OCI-LY1 (cell line): ENCODE results near the gene NWD2.

Experiments
- H2AFZ ChIP-seq: fragments of 200-600 bp; sonication (generic), shearing (Covaris generic); 2 replicates; pipeline ENCODE4 v1.6.0; 2014; ENCODE audit warnings: antibody characterized with exemption, mild to moderate bottlenecking, low read length
- H3F3A ChIP-seq: fragments of 200-600 bp; sonication (generic), shearing (Covaris generic); 2 replicates; pipeline ENCODE4 v1.6.0; 2014; ENCODE audit warnings: mild to moderate bottlenecking, antibody characterized with exemption, low read length, moderate library complexity; ENCODE audit not compliant: insufficient read depth
- H3K27ac ChIP-seq: fragments of 200-600 bp; sonication (generic); 2 replicates; pipeline ENCODE4 v1.5.1; 2014; ENCODE audit warnings: low read length, mixed run types, mild to moderate bottlenecking, low read depth; ENCODE audit not compliant: poor library complexity, severe bottlenecking
- H3K27me3 ChIP-seq: fragments of 200-600 bp; sonication (generic); 2 replicates; pipeline ENCODE4 v1.6.0; 2014; ENCODE audit warnings: antibody characterized with exemption, mild to moderate bottlenecking, low read length, moderate library complexity; ENCODE audit not compliant: insufficient read depth
- H3K36me3 ChIP-seq: fragments of 200-600 bp; sonication (generic); 2 replicates; pipeline ENCODE4 v1.6.1; 2014; ENCODE audit warnings: mild to moderate bottlenecking, antibody characterized with exemption, low read length, moderate library complexity, mixed read lengths; ENCODE audit not compliant: insufficient read depth
- H3K4me1 ChIP-seq: fragments of 200-600 bp; sonication (generic); 2 replicates; pipeline ENCODE4 v1.5.1; 2014; ENCODE audit warnings: mild to moderate bottlenecking, low read length, moderate library complexity; ENCODE audit not compliant: insufficient read depth, severe bottlenecking
- H3K4me2 ChIP-seq: fragments of 200-600 bp; sonication (generic), shearing (Covaris generic); 2 replicates; pipeline ENCODE4 v1.6.1; 2014; ENCODE audit warnings: low read length
- H3K4me3 ChIP-seq: fragments of 200-600 bp; sonication (generic); 2 replicates; pipeline ENCODE4 v1.5.1; 2014; ENCODE audit warnings: low read length, low read depth, mild to moderate bottlenecking, mixed read lengths; ENCODE audit not compliant: poor library complexity, severe bottlenecking
- H3K79me2 ChIP-seq: fragments of 200-600 bp; shearing (Covaris generic); 2 replicates; pipeline ENCODE4 v1.6.1; 2016; ENCODE audit warnings: mixed run types, low read length, mixed read lengths; ENCODE audit not compliant: insufficient read depth
- H3K9ac ChIP-seq: fragments of 200-600 bp; sonication (generic), shearing (Covaris generic); 2 replicates; pipeline ENCODE4 v1.6.1; 2014; ENCODE audit warnings: mild to moderate bottlenecking, low read length, mixed read lengths
- H3K9me2 ChIP-seq: fragments of 200-600 bp; sonication (generic), shearing (Covaris generic); 2 replicates; pipeline ENCODE4 v1.6.1; 2014; ENCODE audit warnings: low read depth, mild to moderate bottlenecking, low read length, mixed read lengths
- H3K9me3 ChIP-seq: fragments of 200-600 bp; shearing (Covaris generic); 2 replicates; pipeline ENCODE4 v1.6.1; 2014; ENCODE audit warnings: low read length, mixed read lengths
- H4K20me1 ChIP-seq: fragments of 200-600 bp; sonication (generic), shearing (Covaris generic); 2 replicates; pipeline ENCODE4 v1.6.0; 2016; ENCODE audit warnings: mild to moderate bottlenecking, low read length; ENCODE audit not compliant: insufficient read depth
- EZH2 ChIP-seq: fragments of 200-600 bp; sonication (generic), shearing (Covaris generic); IDR thresholded peaks from 2 replicates; pipeline ENCODE4 v1.8.0; 2017; ENCODE audit warnings: borderline replicate concordance, mixed run types, mild to moderate bottlenecking, antibody characterized with exemption, low read length, moderate library complexity, mixed read lengths
- TF ChIP-seq, protein P1 (sequence below): fragments of 200-600 bp; sonication (generic), shearing (Covaris generic); IDR thresholded peaks from 2 replicates; pipeline ENCODE4 v1.5.1; 2017; ENCODE audit warnings: mild to moderate bottlenecking, antibody characterized with exemption, low read length, moderate library complexity, mixed read lengths

Gene NWD2

DNA sequence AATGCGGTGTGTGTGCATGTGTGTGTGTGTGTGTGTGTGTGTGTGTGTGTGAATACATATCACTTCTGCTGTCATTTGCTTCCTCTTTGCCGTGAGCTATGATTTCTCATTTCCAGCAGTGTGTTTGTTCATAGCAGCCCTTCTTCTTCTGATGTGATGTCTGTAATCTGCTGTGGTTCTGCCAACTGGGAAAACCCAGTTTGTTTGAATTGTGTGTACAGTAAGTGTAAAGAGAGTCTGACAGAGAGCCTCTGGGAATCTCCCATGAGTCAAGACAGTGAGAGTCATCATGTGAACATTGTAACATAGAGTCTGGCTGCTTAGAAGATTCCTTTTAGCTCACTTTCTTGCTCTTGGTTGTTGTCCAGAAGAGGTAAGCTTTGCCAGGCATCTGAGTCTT is 8.4 kb upstream of the NWD2 start:
- TF ChIP-seq EZH2 = no peak
- TF ChIP-seq, protein P1, sequence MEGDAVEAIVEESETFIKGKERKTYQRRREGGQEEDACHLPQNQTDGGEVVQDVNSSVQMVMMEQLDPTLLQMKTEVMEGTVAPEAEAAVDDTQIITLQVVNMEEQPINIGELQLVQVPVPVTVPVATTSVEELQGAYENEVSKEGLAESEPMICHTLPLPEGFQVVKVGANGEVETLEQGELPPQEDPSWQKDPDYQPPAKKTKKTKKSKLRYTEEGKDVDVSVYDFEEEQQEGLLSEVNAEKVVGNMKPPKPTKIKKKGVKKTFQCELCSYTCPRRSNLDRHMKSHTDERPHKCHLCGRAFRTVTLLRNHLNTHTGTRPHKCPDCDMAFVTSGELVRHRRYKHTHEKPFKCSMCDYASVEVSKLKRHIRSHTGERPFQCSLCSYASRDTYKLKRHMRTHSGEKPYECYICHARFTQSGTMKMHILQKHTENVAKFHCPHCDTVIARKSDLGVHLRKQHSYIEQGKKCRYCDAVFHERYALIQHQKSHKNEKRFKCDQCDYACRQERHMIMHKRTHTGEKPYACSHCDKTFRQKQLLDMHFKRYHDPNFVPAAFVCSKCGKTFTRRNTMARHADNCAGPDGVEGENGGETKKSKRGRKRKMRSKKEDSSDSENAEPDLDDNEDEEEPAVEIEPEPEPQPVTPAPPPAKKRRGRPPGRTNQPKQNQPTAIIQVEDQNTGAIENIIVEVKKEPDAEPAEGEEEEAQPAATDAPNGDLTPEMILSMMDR = no peak
- Histone ChIP-seq H3K36me3 (no peaks in the 10 kb centered on the region), H4K20me1 (no peaks in the 10 kb centered on the region)

DNA sequence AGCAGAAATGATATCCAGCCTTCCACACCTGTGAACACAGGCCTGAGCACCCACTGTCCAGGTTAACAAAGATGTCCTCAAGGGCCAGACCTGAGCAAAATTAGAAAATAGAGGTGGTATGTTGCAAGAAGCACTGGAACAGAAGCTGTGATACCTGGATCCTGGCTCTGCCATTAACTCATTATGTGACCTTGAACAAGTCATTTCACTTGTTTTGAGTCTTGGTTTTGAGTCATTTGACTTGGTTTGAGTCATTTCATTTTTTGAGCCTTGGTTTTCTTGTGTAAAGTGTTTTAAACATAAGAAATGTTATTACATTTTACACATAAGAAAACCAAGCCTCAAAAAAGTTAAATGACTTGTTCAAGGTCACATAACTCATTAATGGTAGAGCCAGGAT is 2.9 kb upstream of the NWD2 start:
- Histone ChIP-seq H3K4me2 (no peak overlapping the region), H4K20me1 (no peaks in the 10 kb centered on the region), H3K9me3 (no peaks in the 10 kb centered on the region), H3K4me3 (no peak overlapping the region), H3F3A (no peaks in the 10 kb centered on the region), H3K27ac (no peak overlapping the region), H3K9me2 (no peaks in the 10 kb centered on the region), H3K36me3 (no peaks in the 10 kb centered on the region), H2AFZ (no peak overlapping the region), H3K9ac (no peak overlapping the region), H3K79me2 (no peaks in the 10 kb centered on the region), H3K27me3 (no peaks in the 10 kb centered on the region), H3K4me1 (no peaks in the 10 kb centered on the region)
- TF ChIP-seq, protein P1 = no peak
- TF ChIP-seq EZH2 = no peak

More for the DNA sequence above, 8.4 kb upstream of the NWD2 start:
- H3K79me2 ChIP-seq = no peaks in the 10 kb centered on the region
- no peaks in the 10 kb centered on the region for H3K4me1 ChIP-seq
- no peaks in the 10 kb centered on the region for H3K9me2 ChIP-seq
- no peak overlapping the region for H3K4me3 ChIP-seq
- H3K9ac ChIP-seq = no peak overlapping the region
- H3K9me3 ChIP-seq = no peaks in the 10 kb centered on the region
- H3K27ac ChIP-seq = no peak overlapping the region
- no peak overlapping the region for H3K4me2 ChIP-seq
- no peaks in the 10 kb centered on the region for H3K27me3 ChIP-seq
- H2AFZ ChIP-seq = no peak overlapping the region
- no peaks in the 10 kb centered on the region for H3F3A ChIP-seq

DNA sequence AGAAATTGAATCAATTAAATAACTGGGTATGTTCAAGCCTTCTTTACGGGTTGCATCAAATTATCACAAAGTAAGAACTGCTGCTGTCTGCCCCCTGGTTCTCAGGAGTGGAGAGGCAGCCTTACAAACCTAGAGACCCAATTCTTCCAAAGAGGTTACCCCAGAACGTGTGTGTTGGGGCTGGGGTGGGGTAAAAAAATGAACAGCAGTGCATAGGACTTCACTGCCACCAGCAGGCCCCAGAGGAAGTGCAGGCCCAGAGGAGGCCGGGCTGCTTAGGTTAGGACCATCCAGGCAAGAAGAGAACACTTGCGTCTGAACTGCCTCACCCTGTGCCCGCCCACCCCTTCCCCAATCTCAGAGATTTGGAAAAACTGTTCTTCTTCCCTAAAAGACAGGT is 1.5 kb upstream of the NWD2 start:
- Histone ChIP-seq H3K9me2 (no peaks in the 10 kb centered on the region), H3F3A (no peaks in the 10 kb centered on the region), H3K4me3 (no peak overlapping the region), H3K4me2 (no peak overlapping the region), H3K27ac (no peak overlapping the region), H3K9ac (no peak overlapping the region), H3K79me2 (no peaks in the 10 kb centered on the region), H3K9me3 (no peaks in the 10 kb centered on the region), H4K20me1 (no peaks in the 10 kb centered on the region), H3K4me1 (no peaks in the 10 kb centered on the region), H3K36me3 (no peaks in the 10 kb centered on the region), H3K27me3 (no peaks in the 10 kb centered on the region), H2AFZ (no peak overlapping the region)
- TF ChIP-seq, protein P1 = peak; percentile 9; the same call in 1 of the 2 replicates
- TF ChIP-seq EZH2 = no peak
